ENCODE data around the gene PRKG1.
"Not testable (repeated sequence)": the region's sequence is repeated elsewhere in the genome, so short reads cannot be mapped to it uniquely, and the experiment has no call there.

PRKG1 gene

GRCh38 chr10:52194716-52195115 is 1120.4 kb downstream of the PRKG1 start:
- no peak for DNase-seq

DNA sequence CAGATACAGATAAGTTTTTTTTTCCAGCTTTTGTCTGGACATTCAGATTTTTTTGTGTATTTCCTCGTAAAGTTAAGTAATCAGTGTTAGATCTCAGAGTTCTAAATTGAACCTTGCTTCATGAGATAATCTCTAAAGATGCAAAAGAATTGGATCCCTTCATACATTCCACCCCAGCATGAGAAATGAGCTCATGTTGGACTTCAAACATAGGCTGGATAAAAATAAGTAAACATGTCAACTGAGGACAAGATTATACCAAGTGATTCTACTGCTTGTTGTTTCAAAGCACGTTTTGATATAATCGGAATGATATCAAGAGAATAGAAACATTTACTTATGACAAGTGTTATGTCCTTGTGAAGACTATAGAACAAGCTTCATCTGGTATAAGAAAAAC is 1122.8 kb downstream of the PRKG1 start:
- no peak for DNase-seq

GRCh38 chr10:52198540-52198939 is 1124.3 kb downstream of the PRKG1 start:
- no peak for DNase-seq

DNA sequence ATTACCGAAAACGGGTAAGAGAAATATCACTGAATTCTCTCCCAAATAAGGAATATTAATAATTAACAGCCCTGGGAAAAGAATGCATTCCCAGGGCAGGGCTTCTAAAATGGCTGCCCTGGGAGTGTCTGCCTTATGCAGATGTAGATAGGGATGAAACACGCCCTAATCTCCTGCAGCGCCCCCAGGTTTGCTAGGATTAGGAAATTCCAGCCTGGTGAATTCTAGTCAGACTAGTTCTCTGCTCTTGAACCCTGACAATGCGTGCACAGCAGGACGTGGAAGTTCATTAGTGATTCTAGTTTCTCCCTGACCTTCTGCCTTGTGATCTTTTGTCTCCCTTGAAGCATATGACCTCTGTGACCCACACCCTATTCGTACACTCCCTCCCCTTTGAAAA is 1130.6 kb downstream of the PRKG1 start:
- DNase-seq, result not testable (repeated sequence)

DNA sequence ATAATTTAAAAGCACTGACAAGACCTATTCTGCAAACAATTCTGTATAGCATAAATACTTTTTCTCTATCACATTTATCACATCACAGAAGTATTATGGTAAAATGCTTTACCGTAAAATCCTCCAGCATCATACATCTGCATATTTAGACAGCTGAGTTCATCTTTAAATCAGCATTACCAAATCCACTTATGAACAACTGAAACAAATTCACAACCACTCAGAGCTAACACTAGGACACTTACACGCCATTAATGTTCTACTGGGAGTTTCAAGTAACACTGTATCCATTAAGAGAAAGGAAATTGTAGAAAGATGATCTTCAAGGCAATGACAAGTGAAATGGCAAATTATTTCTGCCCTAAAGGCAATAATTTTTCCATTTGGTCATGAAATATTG is 1134.1 kb downstream of the PRKG1 start:
- DNase-seq, result no peak

DNA sequence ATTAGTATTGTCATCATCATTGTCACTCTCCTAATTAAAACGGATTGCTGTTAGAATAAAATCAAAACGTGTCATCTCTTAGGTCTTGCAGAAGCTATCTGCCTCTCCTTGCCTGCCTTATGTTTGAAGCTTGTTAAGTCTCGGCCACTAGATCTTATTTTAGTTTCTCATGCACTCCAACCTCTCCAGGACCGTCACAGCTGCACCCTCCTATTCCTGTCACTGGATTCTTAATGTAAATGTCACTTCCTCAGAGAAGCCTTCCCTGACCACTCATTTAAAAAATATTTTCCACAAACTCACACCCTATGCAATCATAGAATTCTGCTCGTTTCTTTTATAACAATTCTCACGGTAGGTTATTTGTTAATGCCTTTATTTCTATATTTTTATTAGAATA is 1135.9 kb downstream of the PRKG1 start:
- DNase-seq, result no peak

DNA sequence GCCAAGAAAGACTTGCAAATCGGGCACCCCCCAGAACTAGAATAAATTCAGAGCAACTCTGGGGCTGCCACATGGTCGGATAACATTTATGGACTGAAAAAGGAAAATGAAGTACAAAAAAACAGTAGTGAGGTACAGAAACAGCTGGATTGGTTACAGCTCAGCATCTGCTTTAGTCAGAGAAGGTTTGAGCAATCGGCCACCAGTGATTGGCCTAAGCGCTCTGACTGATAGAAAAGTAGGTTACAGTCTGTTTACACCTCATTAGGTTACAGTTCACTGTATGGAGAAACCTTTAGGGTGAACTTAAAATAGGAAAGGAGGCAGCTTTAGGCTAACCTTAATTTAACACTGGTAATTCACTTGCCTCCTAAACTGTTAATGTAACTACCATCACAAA is 1137.8 kb downstream of the PRKG1 start:
- DNase-seq, result no peak

DNA sequence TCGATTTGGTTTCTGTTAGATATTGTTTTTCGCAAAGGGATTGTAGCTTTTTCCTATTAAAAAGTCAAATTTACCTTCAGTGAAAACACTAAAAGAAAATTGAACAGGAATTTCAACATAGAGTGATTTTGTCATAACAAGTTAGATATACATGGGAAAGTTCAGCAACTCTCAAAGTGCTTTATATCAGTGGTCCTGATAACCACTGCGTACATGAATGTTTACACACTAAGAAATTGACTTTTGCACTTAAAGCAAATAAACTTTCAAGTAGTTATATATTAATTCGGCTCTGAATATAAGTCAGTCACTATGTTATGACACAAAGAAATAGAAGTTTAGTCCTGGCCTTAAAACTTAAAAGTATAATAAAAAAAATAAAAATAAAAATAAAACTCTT is 1138.5 kb downstream of the PRKG1 start:
- DNase-seq, result no peak

GRCh38 chr10:52213321-52213752 is 1139.0 kb downstream of the PRKG1 start:
- no peak for DNase-seq

- DNase-seq, result no peak
These were observed 1141.6 kb downstream of the PRKG1 start for GRCh38 chr10:52215745-52216361.

GRCh38 chr10:52216852-52217251 is 1142.6 kb downstream of the PRKG1 start:
- DNase-seq, result no peak

DNA sequence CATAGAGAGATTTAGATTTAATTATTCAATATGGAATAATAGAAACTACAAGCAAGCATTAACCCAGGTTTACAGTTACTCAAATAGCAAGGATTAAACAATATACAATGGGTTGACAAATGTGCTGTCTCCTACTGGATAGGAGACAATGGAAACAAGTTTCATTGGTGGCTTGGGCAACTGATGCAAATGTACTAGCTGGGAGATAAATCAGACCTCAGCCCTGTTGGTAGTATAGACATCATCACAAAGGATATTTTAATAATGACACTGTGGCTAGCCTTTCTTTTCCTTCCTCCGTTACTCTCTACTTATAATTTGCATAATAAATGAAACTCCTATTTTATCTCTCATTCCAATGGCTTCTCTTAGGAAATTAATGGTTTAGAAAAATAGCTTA is 1143.2 kb downstream of the PRKG1 start:
- DNase-seq, result no peak

GRCh38 chr10:52220947-52221346 is 1146.7 kb downstream of the PRKG1 start:
- DNase-seq, result no peak

GRCh38 chr10:52221923-52222322 is 1147.6 kb downstream of the PRKG1 start:
- DNase-seq, result no peak

DNA sequence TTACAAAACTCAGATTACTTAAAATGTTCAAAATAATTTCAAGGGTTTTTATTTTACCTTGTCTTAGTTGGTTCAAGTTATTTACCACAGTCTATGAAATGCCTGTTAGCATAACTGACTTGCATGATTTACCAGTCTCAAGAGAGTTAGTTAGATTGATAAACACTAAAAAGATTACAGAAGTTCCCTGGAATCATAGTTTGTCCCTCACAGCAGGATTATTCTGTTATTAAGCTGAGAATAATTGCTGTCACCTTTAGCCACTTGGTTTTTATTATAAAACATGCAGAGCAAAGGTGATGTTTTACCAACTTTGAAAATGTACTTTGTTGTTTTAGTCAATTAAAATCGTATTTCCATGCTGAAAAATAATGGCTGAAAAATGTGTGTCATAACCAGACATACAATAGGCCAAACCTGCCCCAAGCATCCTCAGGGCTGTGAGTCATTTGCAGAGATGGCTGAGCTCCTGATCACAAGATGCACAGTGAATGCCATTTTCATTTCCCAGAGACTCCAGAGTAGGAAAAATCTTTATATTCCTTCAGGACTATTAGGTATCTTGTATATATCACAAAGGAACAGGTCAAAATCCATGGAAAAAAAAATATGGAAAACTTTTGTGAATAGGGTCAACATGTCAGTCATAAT is 1152.0 kb downstream of the PRKG1 start:
- no peak for DNase-seq

- DNase-seq, result no peak
These were observed 1154.3 kb downstream of the PRKG1 start for GRCh38 chr10:52228556-52228955.

DNA sequence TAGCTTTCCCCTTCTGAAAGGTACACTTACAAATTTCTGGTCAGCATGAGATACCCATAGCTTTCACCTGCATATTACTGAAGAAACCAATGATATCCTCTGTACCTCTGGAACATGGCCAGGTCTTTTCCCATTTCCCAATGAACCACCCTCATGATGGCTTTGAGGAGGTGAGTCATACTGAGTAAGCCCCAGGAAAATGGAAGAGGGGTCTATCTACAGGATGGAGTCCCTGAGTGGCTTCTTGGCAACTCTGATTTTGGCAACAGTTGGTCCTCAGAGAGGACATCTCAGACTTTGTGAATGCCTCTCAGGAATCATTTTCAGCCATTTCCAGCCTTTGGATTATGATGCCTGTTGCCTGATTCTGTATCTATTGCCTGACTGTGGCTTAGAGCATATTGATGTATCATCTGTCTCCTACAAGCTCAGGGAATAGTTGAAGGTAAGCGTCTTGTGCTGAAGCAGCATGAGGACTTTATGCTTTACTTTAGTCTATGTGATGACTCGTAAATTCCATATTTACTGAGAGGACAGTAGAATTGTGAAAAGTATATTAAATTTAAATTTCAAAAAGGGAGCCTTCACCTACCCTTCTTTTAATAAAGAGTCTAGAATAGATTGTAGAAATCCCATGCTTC is 1155.1 kb downstream of the PRKG1 start:
- no peak for DNase-seq

DNA sequence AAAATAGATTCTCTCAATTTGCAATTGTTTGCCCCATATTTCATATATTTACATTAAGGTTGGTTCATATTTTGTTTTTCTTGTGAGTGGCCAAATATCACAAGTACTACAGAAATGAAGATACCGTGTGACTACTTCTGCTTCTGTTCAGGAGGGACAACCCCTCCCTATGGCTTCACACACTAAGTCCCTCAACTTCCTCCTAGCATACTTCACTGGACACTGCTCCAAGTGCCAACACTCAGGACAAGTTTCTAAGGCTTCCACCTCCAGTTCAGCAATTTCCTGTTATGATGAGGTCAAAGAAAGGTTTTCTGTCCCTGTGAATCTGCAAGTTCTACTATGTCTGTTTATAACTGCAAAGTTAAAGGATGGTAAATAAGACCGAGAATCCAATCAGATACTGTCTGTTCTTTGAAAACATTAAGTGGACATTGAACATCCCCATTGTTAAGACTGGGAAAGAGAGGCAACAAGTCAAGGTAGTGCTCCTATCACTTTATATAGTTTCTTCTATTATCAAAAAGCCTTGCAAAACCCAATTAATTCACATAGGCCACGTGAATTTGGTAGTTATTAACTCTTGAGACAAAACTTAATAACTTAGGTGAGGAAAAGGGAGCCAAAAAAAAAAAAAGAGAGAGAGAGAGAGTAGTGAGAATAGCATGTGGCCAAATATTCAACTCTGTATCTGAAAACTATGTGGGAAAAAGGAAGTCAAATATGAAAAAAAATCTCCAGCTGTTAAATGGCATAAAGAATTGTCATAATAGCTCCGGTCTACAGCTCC is 1158.5 kb downstream of the PRKG1 start:
- no peak for DNase-seq

DNA sequence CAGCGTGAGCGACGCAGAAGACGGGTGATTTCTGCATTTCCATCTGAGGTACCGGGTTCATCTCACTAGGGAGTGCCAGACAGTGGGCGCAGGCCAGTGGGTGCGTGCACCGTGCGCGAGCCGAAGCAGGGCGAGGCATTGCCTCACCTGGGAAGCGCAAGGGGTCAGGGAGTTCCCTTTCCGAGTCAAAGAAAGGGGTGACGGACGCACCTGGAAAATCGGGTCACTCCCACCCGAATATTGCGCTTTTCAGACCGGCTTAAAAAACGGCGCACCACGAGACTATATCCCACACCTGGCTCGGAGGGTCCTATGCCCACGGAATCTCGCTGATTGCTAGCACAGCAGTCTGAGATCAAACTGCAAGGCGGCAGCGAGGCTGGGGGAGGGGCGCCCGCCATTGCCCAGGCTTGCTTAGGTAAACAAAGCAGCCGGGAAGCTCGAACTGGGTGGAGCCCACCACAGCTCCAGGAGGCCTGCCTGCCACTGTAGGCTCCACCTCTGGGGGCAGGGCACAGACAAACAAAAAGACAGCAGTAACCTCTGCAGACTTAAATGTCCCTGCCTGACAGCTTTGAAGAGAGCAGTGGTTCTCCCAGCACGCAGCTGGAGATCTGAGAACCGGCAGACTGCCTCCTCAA is 1159.2 kb downstream of the PRKG1 start:
- not testable (repeated sequence) for DNase-seq

DNA sequence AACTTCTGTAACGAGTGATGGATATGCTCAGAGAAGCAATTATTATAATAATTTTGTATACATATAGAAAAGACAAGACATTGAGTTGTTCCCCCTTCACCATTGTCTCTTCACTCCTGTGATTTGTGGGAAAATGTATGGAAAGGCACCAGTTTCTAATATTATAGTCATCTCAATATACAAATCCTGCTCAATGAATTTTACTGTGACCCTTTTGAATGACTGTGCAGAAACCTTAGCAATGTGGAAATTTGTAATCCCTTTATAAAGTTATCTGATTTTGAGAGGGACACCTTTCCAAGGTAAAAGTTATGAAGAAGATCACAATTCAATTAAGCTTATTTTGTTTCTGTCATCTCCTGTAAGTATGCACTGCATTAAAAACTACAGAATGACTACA is 1165.5 kb downstream of the PRKG1 start:
- DNase-seq, result no peak

DNA sequence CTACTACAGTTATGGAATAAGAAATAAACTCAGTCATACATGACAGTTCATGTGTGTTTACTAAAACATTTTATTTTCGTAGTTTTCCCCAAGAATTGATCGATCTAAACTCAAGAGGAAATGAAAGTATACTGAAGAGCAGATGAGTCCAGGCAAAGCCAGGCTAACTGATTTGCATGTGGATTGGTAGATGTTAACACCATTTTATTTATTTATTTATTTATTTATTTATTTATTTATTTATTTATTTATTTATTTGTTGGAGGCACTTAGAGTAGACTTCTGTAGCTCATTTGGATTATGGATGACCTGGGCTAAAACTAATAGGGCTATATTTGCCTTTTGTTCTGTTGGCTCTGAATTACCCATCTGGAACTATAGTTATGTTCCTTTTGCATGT is 1171.3 kb downstream of the PRKG1 start:
- no peak for DNase-seq

- DNase-seq, result not testable (repeated sequence)
These were observed 1173.6 kb downstream of the PRKG1 start for GRCh38 chr10:52247929-52248328.

DNA sequence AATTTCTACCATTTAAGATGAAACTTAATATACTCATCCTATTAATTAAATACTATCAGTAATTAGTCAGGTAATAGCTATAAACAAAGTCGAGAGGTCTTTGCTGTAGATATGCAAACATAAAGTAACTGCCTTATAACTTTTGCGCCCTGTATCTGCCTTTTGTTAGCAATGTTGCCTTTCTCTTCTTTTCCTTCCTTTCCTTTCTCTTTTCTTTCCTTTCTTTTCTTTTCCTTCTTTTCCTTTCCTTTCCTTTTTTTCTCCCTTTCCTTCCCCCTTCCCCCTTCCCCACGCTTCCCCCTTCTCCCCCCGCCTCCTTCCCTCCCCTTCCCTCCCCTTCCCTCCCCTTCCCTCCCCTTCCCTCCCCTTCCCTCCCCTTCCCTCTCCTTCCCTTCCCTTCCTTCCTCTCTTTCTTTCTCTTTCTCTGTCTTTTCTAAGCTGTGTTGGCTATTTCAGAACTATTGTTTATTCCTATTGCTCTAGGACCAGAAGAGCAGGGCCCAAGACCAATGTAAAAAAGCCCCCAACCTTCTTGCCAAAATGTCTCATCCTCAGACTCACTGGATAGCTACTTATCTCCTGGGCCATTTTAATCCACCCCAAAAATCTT is 1174.5 kb downstream of the PRKG1 start:
- no peak for DNase-seq

All from activated gamma-delta T cell (primary cell).